A673 (cell line): ENCODE measurements around the gene CHPT1. TPM values are rescaled to one million over a fixed set of nuclear protein-coding genes. Genes with fewer than 3 reads are reported as not detected.
"Not testable (repeated sequence)": the region's sequence is repeated elsewhere in the genome, so short reads cannot be mapped to it uniquely, and the experiment has no call there.

Source experiments
- BruUV-seq: library from RNA; stranded (reverse); fragments of 400-500 nt; replicated peaks from 2 replicates; lab custom pipeline; 2021; lab: Mats Ljungman, UMichigan
- CTCF ChIA-PET: fragments of 300-600 bp; sonication (Branson Sonifier 250); formaldehyde crosslinking; loops from one replicate; lab custom pipeline; 2022; ENCODE audit warnings: antibody characterized with exemption; lab: Charles Lee
- POLR2A ChIA-PET: fragments of 300-600 bp; sonication (Branson Sonifier 250); formaldehyde crosslinking; loops from one replicate; lab custom pipeline; 2022; ENCODE audit warnings: antibody characterized with exemption; ENCODE audit not compliant: low non-redundant PET; lab: Charles Lee
- DNase-seq: peaks from one replicate; pipeline ENCODE4 v3.0.0-alpha.2; 2015; ENCODE audit warnings: low spot score
- H3K27ac ChIP-seq: fragments of 200-600 bp; sonication (generic); 2 replicates; pipeline ENCODE4 v1.5.1; 2016; ENCODE audit warnings: mixed run types, low read depth, mild to moderate bottlenecking, mixed read lengths, antibody characterized with exemption, low read length; ENCODE audit not compliant: poor library complexity, severe bottlenecking
- H3K27me3 ChIP-seq: fragments of 200-600 bp; sonication (generic); replicated peaks from 2 replicates; pipeline ENCODE4 v1.6.1; 2017; ENCODE audit warnings: mixed run types, low read depth, mild to moderate bottlenecking, mixed read lengths, antibody characterized with exemption, low read length; ENCODE audit not compliant: insufficient read depth, poor library complexity
- H3K36me3 ChIP-seq: fragments of 200-600 bp; sonication (generic); 2 replicates; pipeline ENCODE4 v1.6.1; 2016; ENCODE audit warnings: mixed run types, mild to moderate bottlenecking, mixed read lengths, antibody characterized with exemption, low read length; ENCODE audit not compliant: insufficient read depth, poor library complexity, severe bottlenecking
- H3K4me1 ChIP-seq: fragments of 200-600 bp; sonication (generic); 2 replicates; pipeline ENCODE4 v1.6.1; 2017; ENCODE audit warnings: mixed run types, mild to moderate bottlenecking, mixed read lengths, antibody characterized with exemption, low read length; ENCODE audit not compliant: insufficient read depth, poor library complexity, severe bottlenecking
- H3K4me3 ChIP-seq: fragments of 200-600 bp; sonication (generic); 2 replicates; pipeline ENCODE4 v1.5.1; 2016; ENCODE audit warnings: low read depth, mixed run types, mild to moderate bottlenecking, mixed read lengths, low read length; ENCODE audit not compliant: poor library complexity, severe bottlenecking
- H3K9me3 ChIP-seq: fragments of 200-600 bp; sonication (generic); 2 replicates; pipeline ENCODE4 v1.6.1; 2016; ENCODE audit warnings: mixed run types, low read depth, mild to moderate bottlenecking, mixed read lengths, antibody characterized with exemption, low read length; ENCODE audit not compliant: poor library complexity, severe bottlenecking
- CTCF ChIP-seq: fragments of 300-800, 200-600 bp; sonication (generic); conservative IDR thresholded peaks from 2 replicates; pipeline ENCODE4 v1.5.1; 2017; ENCODE audit warnings: low read depth, mild to moderate bottlenecking, antibody characterized with exemption, low read length, moderate library complexity, mixed read lengths
- EZH2 ChIP-seq: fragments of 200-600 bp; sonication (generic); IDR thresholded peaks from 2 replicates; pipeline ENCODE4 v1.6.1; 2017; ENCODE audit warnings: borderline replicate concordance, low read depth, mild to moderate bottlenecking, mixed read lengths, antibody characterized with exemption, low read length; ENCODE audit not compliant: poor library complexity, severe bottlenecking
- intact Hi-C: fragments of 100-400 bp; cut with micrococcal nuclease; formaldehyde crosslinking; loops from one replicate; pipeline ENCODE4 v1.10.0; 2022; ENCODE audit not compliant: unreplicated experiment
- total RNA-seq: library from RNA; stranded (reverse); gene quantifications from 2 replicates; pipeline ENCODE4 v1.2.3, GENCODE V29; 2021

Gene CHPT1
- total RNA-seq, 1 experiment from 2014 or later: 31.6 TPM

GRCh38 chr12:101654442-101654841 is 43.0 kb upstream of the CHPT1 start:
- H3K27me3 ChIP-seq: no peaks in the 10 kb centered on the region
- CTCF ChIA-PET: no interaction called here
- peaks cover 4% of the 10 kb centered on the region for H3K4me1 ChIP-seq
- no peak for DNase-seq
- POLR2A ChIA-PET: no interaction called here
- BruUV-seq: no TSS peak
- no peaks in the 10 kb centered on the region for H3K36me3 ChIP-seq
- no peak overlapping the region for H3K4me3 ChIP-seq
- no peak overlapping the region for H3K27ac ChIP-seq
- H3K9me3 ChIP-seq: no peaks in the 10 kb centered on the region
- intact Hi-C loops: no loop called here
- TF ChIP-seq CTCF: no peak

GRCh38 chr12:101655393-101655792 is 42.0 kb upstream of the CHPT1 start:
- Histone ChIP-seq H3K4me1 (no peaks in the 10 kb centered on the region), H3K4me3 (no peak overlapping the region), H3K27ac (no peak overlapping the region), H3K9me3 (no peaks in the 10 kb centered on the region), H3K27me3 (no peaks in the 10 kb centered on the region), H3K36me3 (no peaks in the 10 kb centered on the region)
- no TSS peak for BruUV-seq
- intact Hi-C loops: no loop called here
- POLR2A ChIA-PET: no interaction called here
- no peak for DNase-seq
- TF ChIP-seq CTCF (no peak), EZH2 (no peak)
- CTCF ChIA-PET: no interaction called here

- H3K4me3 ChIP-seq, H3K4me1 ChIP-seq, DNase-seq, intact Hi-C loops, H3K9me3 ChIP-seq, H3K27ac ChIP-seq, H3K27me3 ChIP-seq, CTCF ChIA-PET, POLR2A ChIA-PET, BruUV-seq, H3K36me3 ChIP-seq: not testable (repeated sequence)
Observed at GRCh38 chr12:101660662-101661061, 36.8 kb upstream of the CHPT1 start.

DNA sequence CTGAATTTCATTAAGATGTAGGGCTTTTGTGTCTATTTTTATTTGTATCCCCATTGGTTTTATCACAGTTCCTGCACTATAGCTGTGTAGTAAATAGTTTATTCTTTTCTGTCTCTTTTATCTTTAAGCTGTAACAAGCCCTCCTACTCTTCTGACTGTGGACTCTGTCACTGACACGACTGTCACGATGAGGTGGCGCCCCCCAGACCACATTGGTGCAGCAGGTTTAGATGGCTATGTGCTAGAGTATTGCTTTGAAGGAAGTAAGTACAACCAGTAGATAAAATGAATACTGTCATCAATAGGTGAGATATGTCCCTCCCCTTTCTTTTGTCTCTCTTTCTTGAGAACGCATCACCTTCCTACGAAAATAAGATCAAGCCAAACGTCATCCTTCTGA is 34.1 kb upstream of the CHPT1 start:
- Histone ChIP-seq H3K4me3 (no peak overlapping the region), H3K27me3 (no peaks in the 10 kb centered on the region), H3K27ac (no peak overlapping the region), H3K36me3 (no peaks in the 10 kb centered on the region), H3K9me3 (no peaks in the 10 kb centered on the region), H3K4me1 (no peaks in the 10 kb centered on the region)
- DNase-seq: no peak
- CTCF ChIA-PET: no interaction called here
- TF ChIP-seq EZH2 (no peak), CTCF (no peak)
- intact Hi-C loops: no loop called here
- POLR2A ChIA-PET: no interaction called here
- BruUV-seq: no TSS peak
